ENCODE data around the gene NPHP4.

NPHP4 gene

DNA sequence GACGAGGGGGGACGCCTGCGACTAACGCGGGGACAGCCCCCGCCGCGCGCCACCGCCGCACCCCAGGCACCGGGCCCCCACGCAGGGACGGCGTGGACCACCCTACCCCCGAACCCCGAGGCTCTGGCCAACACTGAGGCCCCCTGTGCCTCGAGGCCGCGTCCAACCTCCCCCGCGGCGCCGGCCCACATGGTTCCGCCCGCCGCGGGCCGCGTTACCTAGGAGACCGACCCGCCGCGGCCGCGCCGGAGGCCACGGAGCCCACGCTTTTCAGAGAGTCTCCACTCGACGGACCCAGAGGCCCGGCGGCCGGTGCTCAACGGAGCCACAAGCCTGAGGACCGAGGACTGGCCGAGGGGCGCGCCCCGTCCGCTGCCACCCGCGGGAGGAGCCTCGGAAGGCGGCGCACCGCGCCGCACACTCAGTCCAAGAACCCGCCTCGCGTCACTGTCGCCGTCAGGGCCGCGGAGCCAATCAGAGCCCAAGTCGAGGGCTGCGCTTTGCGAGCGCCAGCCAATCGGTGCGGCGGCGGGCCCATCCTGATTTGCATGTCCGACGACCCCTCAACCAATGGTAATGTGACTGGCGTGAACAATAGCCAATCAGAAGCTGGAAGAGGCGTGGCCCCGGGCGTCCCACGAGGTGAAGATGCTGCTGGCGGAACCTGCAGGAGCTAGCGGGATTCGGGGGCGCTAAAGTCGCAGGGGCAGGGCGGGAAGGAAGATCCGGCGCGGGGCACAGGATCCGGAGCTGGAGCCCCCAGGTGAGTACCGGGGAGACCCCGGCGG lies at the start of gene NPHP4:
NPHP4 (minus strand) TSS at position 400 of the 788 bp plus-strand sequence. CDS start 6,136 bp downstream, outside the sequence.
- Histone ChIP-seq H3K9ac (ENCODE audit: low read length in 2 of 2) (peak within 1 kb of the TSS; percentile 71), H3K27me3 (ENCODE audit: control insufficient read depth in 1 of 2, insufficient read depth in 2 of 2, low read length in 2 of 2) (peaks cover 2 to 3% of the 10 kb centered on the region in 2 donors), H3K4me1 (ENCODE audit: control insufficient read depth, insufficient read depth, low read length) (peaks cover 16% of the 10 kb centered on the region), H3K27ac (ENCODE audit: low read length) (peak within 1 kb of the TSS; percentile 89), H3K9me3 (ENCODE audit: control insufficient read depth in 2 of 2, low read length in 2 of 2) (no peaks in the 10 kb centered on the region), H3K4me3 (ENCODE audit: low read length in 2 of 2) (peak within 1 kb of the TSS; percentile 64 to 82), H3K36me3 (ENCODE audit: control insufficient read depth in 2 of 2, insufficient read depth in 2 of 2, low read length in 2 of 2) (no peaks in the 10 kb centered on the region)

DNA sequence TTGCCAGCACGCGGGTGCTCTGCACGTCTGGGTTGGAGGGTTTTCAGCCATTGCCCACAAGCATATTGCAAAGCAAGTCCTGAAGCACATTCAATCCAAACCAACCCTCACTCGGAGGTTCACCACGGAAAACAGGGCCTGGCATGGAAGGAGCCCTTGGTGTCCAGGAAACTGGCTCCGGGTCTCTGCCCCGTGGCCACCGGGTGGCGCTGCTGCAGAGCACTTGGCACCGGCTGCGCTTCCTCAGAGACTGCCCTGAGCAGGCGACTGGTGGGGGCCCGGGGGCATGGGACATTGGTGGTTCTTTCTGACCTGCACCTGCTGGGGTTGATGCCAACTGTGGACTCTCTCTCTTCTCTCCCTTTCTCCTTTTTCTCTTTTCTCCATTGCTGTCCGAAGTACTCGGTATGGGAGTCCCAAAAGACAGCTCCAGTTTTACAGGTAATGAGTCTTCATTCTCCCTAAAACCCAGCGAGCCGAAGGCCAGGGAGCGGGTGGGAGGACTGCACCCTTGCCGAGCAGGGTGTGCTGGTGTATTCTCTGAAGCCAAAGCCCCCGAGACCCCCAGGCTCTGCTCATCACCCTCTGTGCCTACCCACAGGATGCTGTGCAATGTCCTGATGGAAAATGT lies 49.3 kb upstream of the NPHP4 start:
- Histone ChIP-seq H3K27ac (ENCODE audit: low read length) (no peak overlapping the region), H3K4me3 (ENCODE audit: low read length in 2 of 2) (no peak overlapping the region), H3K4me1 (ENCODE audit: control insufficient read depth, insufficient read depth, low read length) (no peaks in the 10 kb centered on the region), H3K9ac (ENCODE audit: low read length in 2 of 2) (no peak overlapping the region), H3K27me3 (ENCODE audit: control insufficient read depth in 1 of 2, insufficient read depth in 2 of 2, low read length in 2 of 2) (no peaks in the 10 kb centered on the region), H3K36me3 (ENCODE audit: control insufficient read depth in 2 of 2, insufficient read depth in 2 of 2, low read length in 2 of 2) (no peaks in the 10 kb centered on the region), H3K9me3 (ENCODE audit: control insufficient read depth in 2 of 2, low read length in 2 of 2) (no peaks in the 10 kb centered on the region)

DNA sequence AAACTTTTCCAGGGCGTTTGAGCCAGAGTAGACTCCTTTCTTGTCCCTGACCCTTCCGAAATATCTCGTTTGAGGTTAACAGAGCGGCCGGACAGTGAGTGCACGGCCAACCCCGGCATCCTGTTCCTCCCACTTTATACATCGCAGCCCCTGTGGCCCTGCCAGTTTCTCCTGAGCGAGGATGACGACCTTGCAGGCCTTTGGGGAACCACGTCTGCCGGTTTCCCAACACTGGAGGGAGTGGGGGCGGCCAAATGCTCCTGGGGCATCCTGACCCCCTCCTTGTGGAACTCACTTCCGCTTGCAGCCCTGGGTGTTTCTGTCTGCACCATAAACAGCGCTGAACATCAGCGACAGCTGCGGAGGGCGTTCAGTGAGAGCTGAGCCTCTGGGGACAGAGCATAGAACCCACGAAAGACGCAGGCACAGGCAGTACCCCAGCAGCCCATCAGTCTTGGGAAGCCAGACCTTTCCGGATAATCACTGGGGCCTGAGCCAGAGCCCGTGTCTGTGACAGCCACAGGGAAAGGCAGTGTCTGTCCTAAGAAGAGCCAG lies 48.7 kb upstream of the NPHP4 start:
- no peak overlapping the region for H3K4me3 ChIP-seq (ENCODE audit: low read length in 2 of 2)
- H3K36me3 ChIP-seq (ENCODE audit: control insufficient read depth in 2 of 2, insufficient read depth in 2 of 2, low read length in 2 of 2): no peaks in the 10 kb centered on the region
- no peaks in the 10 kb centered on the region for H3K4me1 ChIP-seq (ENCODE audit: control insufficient read depth, insufficient read depth, low read length)
- H3K9me3 ChIP-seq (ENCODE audit: control insufficient read depth in 2 of 2, low read length in 2 of 2): no peaks in the 10 kb centered on the region
- no peak overlapping the region for H3K9ac ChIP-seq (ENCODE audit: low read length in 2 of 2)
- H3K27me3 ChIP-seq (ENCODE audit: control insufficient read depth in 1 of 2, insufficient read depth in 2 of 2, low read length in 2 of 2): no peaks in the 10 kb centered on the region
- no peak overlapping the region for H3K27ac ChIP-seq (ENCODE audit: low read length)

DNA sequence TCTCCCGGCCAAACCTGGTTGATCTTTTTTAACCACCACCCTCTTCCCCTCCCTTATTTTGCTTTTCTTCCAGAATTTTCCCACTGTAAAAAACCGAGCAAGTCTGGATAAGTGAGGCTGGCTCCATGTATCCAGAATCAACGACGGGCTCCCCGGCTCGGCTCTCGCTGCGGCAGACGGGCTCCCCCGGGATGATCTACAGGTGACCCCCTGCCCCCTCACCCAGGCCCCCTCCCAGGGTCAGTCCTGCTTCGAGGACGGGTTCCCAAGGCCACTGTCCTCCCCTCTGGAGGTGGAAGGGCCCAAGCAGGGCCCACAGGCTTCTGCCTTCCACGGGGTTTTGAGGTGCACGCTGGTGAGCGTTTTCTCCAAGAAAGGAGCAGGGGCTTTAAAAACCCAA lies 48.2 kb upstream of the NPHP4 start:
- Histone ChIP-seq H3K27ac (ENCODE audit: low read length) (no peak overlapping the region), H3K36me3 (ENCODE audit: control insufficient read depth in 2 of 2, insufficient read depth in 2 of 2, low read length in 2 of 2) (no peaks in the 10 kb centered on the region), H3K9me3 (ENCODE audit: control insufficient read depth in 2 of 2, low read length in 2 of 2) (no peaks in the 10 kb centered on the region), H3K9ac (ENCODE audit: low read length in 2 of 2) (no peak overlapping the region), H3K27me3 (ENCODE audit: control insufficient read depth in 1 of 2, insufficient read depth in 2 of 2, low read length in 2 of 2) (no peaks in the 10 kb centered on the region), H3K4me1 (ENCODE audit: control insufficient read depth, insufficient read depth, low read length) (no peaks in the 10 kb centered on the region), H3K4me3 (ENCODE audit: low read length in 2 of 2) (no peak overlapping the region)

DNA sequence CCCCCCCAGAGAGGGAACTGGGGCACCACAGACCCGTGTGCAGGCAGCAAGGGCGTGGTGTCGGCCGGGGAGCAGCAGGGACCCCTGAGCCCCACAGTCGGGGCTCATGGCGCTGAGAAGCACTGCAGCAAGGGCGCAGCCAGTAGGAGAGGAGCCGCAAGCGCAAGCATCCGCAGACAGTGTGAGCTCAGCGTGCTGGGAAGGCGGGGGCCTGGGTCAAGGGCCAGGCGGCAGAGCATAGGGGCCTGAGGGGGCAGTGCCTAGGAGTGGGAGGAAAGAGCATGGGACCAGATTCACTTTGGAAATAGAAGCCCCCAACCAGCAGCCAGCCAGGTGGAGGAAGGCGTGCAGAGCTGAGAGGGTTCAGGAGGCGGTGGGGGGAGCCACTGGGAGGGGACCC lies 46.8 kb upstream of the NPHP4 start:
- Histone ChIP-seq H3K4me1 (ENCODE audit: control insufficient read depth, insufficient read depth, low read length) (peaks cover 2% of the 10 kb centered on the region), H3K36me3 (ENCODE audit: control insufficient read depth in 2 of 2, insufficient read depth in 2 of 2, low read length in 2 of 2) (no peaks in the 10 kb centered on the region), H3K9me3 (ENCODE audit: control insufficient read depth in 2 of 2, low read length in 2 of 2) (no peaks in the 10 kb centered on the region), H3K4me3 (ENCODE audit: low read length in 2 of 2) (no peak overlapping the region), H3K9ac (ENCODE audit: low read length in 2 of 2) (no peak overlapping the region), H3K27me3 (ENCODE audit: control insufficient read depth in 1 of 2, insufficient read depth in 2 of 2, low read length in 2 of 2) (no peaks in the 10 kb centered on the region), H3K27ac (ENCODE audit: low read length) (no peak overlapping the region)

DNA sequence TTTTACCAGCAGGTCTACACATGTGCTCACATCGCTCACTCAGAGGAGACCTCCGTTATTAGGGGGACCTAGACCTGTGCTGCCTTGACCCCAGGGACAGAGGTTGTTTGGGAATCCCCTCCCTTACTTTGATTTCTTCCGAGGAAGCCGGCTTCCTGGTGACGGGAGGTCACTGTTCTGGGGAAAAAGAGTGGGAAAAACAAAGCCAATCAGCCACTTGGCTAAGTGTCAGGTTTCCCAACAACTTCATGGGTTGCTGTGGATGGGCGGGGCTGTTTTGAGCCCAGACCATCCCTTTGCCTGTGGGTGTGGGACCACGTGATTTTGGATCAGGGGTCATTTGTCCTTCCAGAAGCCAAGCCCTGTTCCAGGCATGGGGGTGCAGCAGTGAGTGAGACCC lies 46.4 kb upstream of the NPHP4 start:
- H3K27me3 ChIP-seq (ENCODE audit: control insufficient read depth in 1 of 2, insufficient read depth in 2 of 2, low read length in 2 of 2): no peaks in the 10 kb centered on the region
- no peaks in the 10 kb centered on the region for H3K36me3 ChIP-seq (ENCODE audit: control insufficient read depth in 2 of 2, insufficient read depth in 2 of 2, low read length in 2 of 2)
- no peaks in the 10 kb centered on the region for H3K9me3 ChIP-seq (ENCODE audit: control insufficient read depth in 2 of 2, low read length in 2 of 2)
- H3K4me1 ChIP-seq (ENCODE audit: control insufficient read depth, insufficient read depth, low read length): peaks cover 2% of the 10 kb centered on the region
- no peak overlapping the region for H3K9ac ChIP-seq (ENCODE audit: low read length in 2 of 2)
- H3K4me3 ChIP-seq (ENCODE audit: low read length in 2 of 2): no peak overlapping the region
- H3K27ac ChIP-seq (ENCODE audit: low read length): no peak overlapping the region

DNA sequence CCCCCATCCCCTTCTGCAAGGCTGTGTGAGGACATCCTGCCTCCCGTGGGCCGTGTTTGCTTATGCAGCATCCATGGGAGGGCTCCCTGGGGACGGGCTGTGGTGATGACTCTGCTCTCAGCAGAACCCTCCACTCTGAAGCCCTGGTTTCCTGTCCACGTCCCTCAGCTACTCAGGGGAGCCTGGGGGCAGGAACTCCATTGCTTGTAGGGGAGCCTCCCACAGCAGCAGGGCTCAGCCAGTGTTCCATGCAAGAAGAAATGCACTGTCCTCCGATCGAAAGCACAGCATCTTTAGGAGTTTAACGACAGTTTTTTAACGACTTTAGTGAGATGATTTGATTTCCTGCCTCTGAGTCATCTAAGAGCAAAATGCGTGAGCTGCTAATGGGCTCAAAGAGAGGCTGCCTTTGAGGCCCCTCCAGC lies 45.1 kb upstream of the NPHP4 start:
- Histone ChIP-seq H3K4me3 (ENCODE audit: low read length in 2 of 2) (no peak overlapping the region), H3K9ac (ENCODE audit: low read length in 2 of 2) (no peak overlapping the region), H3K4me1 (ENCODE audit: control insufficient read depth, insufficient read depth, low read length) (peaks cover 2% of the 10 kb centered on the region), H3K36me3 (ENCODE audit: control insufficient read depth in 2 of 2, insufficient read depth in 2 of 2, low read length in 2 of 2) (no peaks in the 10 kb centered on the region), H3K27ac (ENCODE audit: low read length) (no peak overlapping the region), H3K9me3 (ENCODE audit: control insufficient read depth in 2 of 2, low read length in 2 of 2) (no peaks in the 10 kb centered on the region), H3K27me3 (ENCODE audit: control insufficient read depth in 1 of 2, insufficient read depth in 2 of 2, low read length in 2 of 2) (no peaks in the 10 kb centered on the region)

DNA sequence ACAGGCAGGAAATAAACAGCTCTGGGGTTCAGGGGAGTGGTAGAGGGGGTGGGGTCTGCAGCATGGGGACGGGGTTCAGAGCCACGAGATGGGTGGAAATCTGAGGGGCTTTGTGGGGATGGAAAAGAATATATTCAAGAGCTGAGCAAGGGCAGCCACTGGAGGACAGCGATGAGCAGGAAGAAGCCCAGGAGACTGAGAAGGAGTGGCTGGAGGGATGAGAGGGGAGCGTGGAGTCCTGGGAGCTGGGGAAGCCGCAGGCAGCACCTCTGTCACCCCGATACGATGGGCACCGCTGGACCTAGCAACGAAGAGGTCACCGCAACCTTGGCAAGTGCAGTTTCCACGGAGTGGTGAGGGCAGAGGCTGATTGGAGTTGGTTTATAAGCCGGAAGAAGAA lies 43.5 kb upstream of the NPHP4 start:
- H3K36me3 ChIP-seq (ENCODE audit: control insufficient read depth in 2 of 2, insufficient read depth in 2 of 2, low read length in 2 of 2): no peaks in the 10 kb centered on the region
- H3K9ac ChIP-seq (ENCODE audit: low read length in 2 of 2): no peak overlapping the region
- H3K27ac ChIP-seq (ENCODE audit: low read length): no peak overlapping the region
- peaks cover 2% of the 10 kb centered on the region for H3K4me1 ChIP-seq (ENCODE audit: control insufficient read depth, insufficient read depth, low read length)
- no peak overlapping the region for H3K4me3 ChIP-seq (ENCODE audit: low read length in 2 of 2)
- no peaks in the 10 kb centered on the region for H3K9me3 ChIP-seq (ENCODE audit: control insufficient read depth in 2 of 2, low read length in 2 of 2)
- H3K27me3 ChIP-seq (ENCODE audit: control insufficient read depth in 1 of 2, insufficient read depth in 2 of 2, low read length in 2 of 2): peaks cover 0 to 2% of the 10 kb centered on the region in 2 donors

DNA sequence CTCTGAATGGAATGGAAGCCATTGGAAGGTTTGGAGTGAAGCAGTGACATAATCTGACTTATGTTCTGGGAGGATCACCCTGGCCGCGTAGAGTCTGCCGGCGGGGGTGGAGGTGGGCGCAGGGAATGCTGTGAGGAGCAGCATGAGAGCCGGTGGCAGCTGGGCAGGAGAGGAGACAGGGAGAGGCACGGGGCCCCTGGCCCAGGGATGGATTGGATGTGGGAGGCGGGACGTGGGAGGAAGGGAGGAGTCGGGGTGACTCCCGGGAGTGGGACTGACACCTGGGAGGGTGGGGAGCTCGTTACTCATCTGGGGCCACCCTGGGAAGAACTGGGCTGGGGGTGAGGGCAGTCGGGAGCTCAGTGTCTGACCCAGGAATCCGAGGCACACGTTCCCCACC lies 43.1 kb upstream of the NPHP4 start:
- no peak overlapping the region for H3K9ac ChIP-seq (ENCODE audit: low read length in 2 of 2)
- H3K9me3 ChIP-seq (ENCODE audit: control insufficient read depth in 2 of 2, low read length in 2 of 2): no peaks in the 10 kb centered on the region
- peaks cover 2% of the 10 kb centered on the region for H3K4me1 ChIP-seq (ENCODE audit: control insufficient read depth, insufficient read depth, low read length)
- no peak overlapping the region for H3K27ac ChIP-seq (ENCODE audit: low read length)
- H3K36me3 ChIP-seq (ENCODE audit: control insufficient read depth in 2 of 2, insufficient read depth in 2 of 2, low read length in 2 of 2): no peaks in the 10 kb centered on the region
- no peak overlapping the region for H3K4me3 ChIP-seq (ENCODE audit: low read length in 2 of 2)
- H3K27me3 ChIP-seq (ENCODE audit: control insufficient read depth in 1 of 2, insufficient read depth in 2 of 2, low read length in 2 of 2): peaks cover 0 to 2% of the 10 kb centered on the region in 2 donors

DNA sequence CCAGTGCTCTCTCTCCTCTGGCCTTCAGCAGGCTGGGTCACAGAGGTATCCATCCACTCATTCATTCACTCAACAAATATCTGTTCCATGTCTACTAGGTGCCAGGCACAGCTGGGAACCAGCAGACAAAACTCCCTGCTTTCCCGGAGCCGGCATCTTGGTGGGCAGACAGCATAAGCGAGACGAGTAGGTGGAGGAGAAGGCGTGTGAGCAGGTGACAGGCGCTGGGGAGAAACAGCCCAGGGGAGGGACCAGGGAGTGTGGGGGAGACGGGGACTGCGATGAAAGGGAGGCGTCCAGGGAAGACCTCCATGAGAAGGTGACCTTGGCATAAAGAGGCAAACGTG lies 42.5 kb upstream of the NPHP4 start:
- no peak overlapping the region for H3K27ac ChIP-seq (ENCODE audit: low read length)

More for the DNA sequence above, 42.5 kb upstream of the NPHP4 start:
- Histone ChIP-seq H3K9me3 (ENCODE audit: control insufficient read depth in 2 of 2, low read length in 2 of 2) (no peaks in the 10 kb centered on the region), H3K36me3 (ENCODE audit: control insufficient read depth in 2 of 2, insufficient read depth in 2 of 2, low read length in 2 of 2) (no peaks in the 10 kb centered on the region), H3K27me3 (ENCODE audit: control insufficient read depth in 1 of 2, insufficient read depth in 2 of 2, low read length in 2 of 2) (peaks cover 0 to 4% of the 10 kb centered on the region in 2 donors), H3K9ac (ENCODE audit: low read length in 2 of 2) (no peak overlapping the region), H3K4me3 (ENCODE audit: low read length in 2 of 2) (no peak overlapping the region), H3K4me1 (ENCODE audit: control insufficient read depth, insufficient read depth, low read length) (peaks cover 2% of the 10 kb centered on the region)
